ENCODE results near the gene S100A10. TPM values are rescaled to one million over a fixed set of nuclear protein-coding genes. Genes with fewer than 3 reads are reported as not detected.

The S100A10 gene
- total RNA-seq, 3 donors from 2014 or later, result 540 to 1,335 (median 1,083) TPM

GRCh38 chr1:151972542-151973248 lies 21.0 kb downstream of the S100A10 start:
- ATAC-seq (peak; percentile 85), DNase-seq (peak in 2 of 3 donors; percentile 21 to 75)
- no peaks in the 10 kb centered on the region for H3K9me3 ChIP-seq
- H3K4me1 ChIP-seq (ENCODE audit: low read depth), result peaks cover 29% of the 10 kb centered on the region
- intact Hi-C loops (cut with DNase I, micrococcal nuclease), result no loop called here
- no peak for TF ChIP-seq CTCF (IDR thresholded peaks at IDR 0.05)
- H3K4me3 ChIP-seq, result no peak overlapping the region
- H3K36me3 ChIP-seq (ENCODE audit: low read depth), result no peaks in the 10 kb centered on the region

- ATAC-seq (peak; percentile 26), DNase-seq (peak; percentile 63 to 69 (median 64))
- no peak for TF ChIP-seq CTCF (IDR thresholded peaks at IDR 0.05)
- no peak overlapping the region for H3K4me3 ChIP-seq
- H3K9me3 ChIP-seq, result no peaks in the 10 kb centered on the region
- intact Hi-C loops (cut with DNase I, micrococcal nuclease), result no loop called here
- H3K4me1 ChIP-seq (ENCODE audit: low read depth), result peaks cover 21% of the 10 kb centered on the region
- no peaks in the 10 kb centered on the region for H3K36me3 ChIP-seq (ENCODE audit: low read depth)
Observed at GRCh38 chr1:151970626-151971025, 23.0 kb downstream of the S100A10 start.

- Histone ChIP-seq H3K4me1 (ENCODE audit: low read depth) (peaks cover 21% of the 10 kb centered on the region), H3K36me3 (ENCODE audit: low read depth) (no peaks in the 10 kb centered on the region), H3K9me3 (no peaks in the 10 kb centered on the region), H3K4me3 (no peak overlapping the region)
- intact Hi-C loops (cut with DNase I, micrococcal nuclease), result no loop called here
- no peak for DNase-seq
- no peak for ATAC-seq
- no peak for TF ChIP-seq CTCF (IDR thresholded peaks at IDR 0.05)
Observed at GRCh38 chr1:151970128-151970527, 23.5 kb downstream of the S100A10 start.

GRCh38 chr1:151968791-151969399 lies 24.8 kb downstream of the S100A10 start:
- no peak overlapping the region for H3K4me3 ChIP-seq
- no peak for TF ChIP-seq CTCF (IDR thresholded peaks at IDR 0.05)
- no peaks in the 10 kb centered on the region for H3K36me3 ChIP-seq (ENCODE audit: low read depth)
- no peaks in the 10 kb centered on the region for H3K9me3 ChIP-seq
- peaks cover 21% of the 10 kb centered on the region for H3K4me1 ChIP-seq (ENCODE audit: low read depth)
- DNase-seq (no peak), ATAC-seq (no peak)
- intact Hi-C loops (cut with DNase I, micrococcal nuclease), result no loop called here

GRCh38 chr1:151968058-151968457 lies 25.6 kb downstream of the S100A10 start:
- no peaks in the 10 kb centered on the region for H3K36me3 ChIP-seq (ENCODE audit: low read depth)
- peak; percentile 85 for ATAC-seq
- H3K4me1 ChIP-seq (ENCODE audit: low read depth), result peaks cover 26% of the 10 kb centered on the region
- no peaks in the 10 kb centered on the region for H3K9me3 ChIP-seq
- intact Hi-C loops (cut with DNase I, micrococcal nuclease), result no loop called here
- DNase-seq, result peak in 1 of 3 donors; percentile 78
- no peak overlapping the region for H3K4me3 ChIP-seq
- TF ChIP-seq CTCF (IDR thresholded peaks at IDR 0.05), result peak; percentile 51

Data from mucosa of descending colon (tissue), 3 donors.